RWPE2 (cell line): ENCODE measurements around the gene LAMA2.

Source experiments
- ATAC-seq: fragments of 200-7000 bp; cut with Tn5 transposase; 3 replicates; pipeline ENCODE4 v1.9.1; 2021; ENCODE audit warnings: low read depth
- DNase-seq: peaks from one replicate; pipeline ENCODE4 v3.0.0-alpha.2; 2020; ENCODE audit warnings: low spot score
- H3K27ac ChIP-seq: fragments of 450-650 bp; 2 replicates; pipeline ENCODE4 v1.5.1; 2017; ENCODE audit warnings: mild to moderate bottlenecking; ENCODE audit not compliant: poor library complexity, severe bottlenecking
- H3K27me3 ChIP-seq: fragments of 250-450 bp; sonication (Bioruptor Pico); 2 replicates; pipeline ENCODE4 v1.5.1; 2021; ENCODE audit warnings: mild to moderate bottlenecking, moderate library complexity; ENCODE audit not compliant: insufficient read depth, poor library complexity, severe bottlenecking
- H3K36me3 ChIP-seq: fragments of 250-450 bp; sonication (Bioruptor Pico); 2 replicates; pipeline ENCODE4 v1.5.1; 2020; ENCODE audit warnings: low read depth, mild to moderate bottlenecking, moderate library complexity
- H3K4me1 ChIP-seq: fragments of 250-450 bp; sonication (Bioruptor Pico); 2 replicates; pipeline ENCODE4 v1.5.1; 2021; ENCODE audit warnings: mild to moderate bottlenecking, moderate library complexity; ENCODE audit not compliant: insufficient read depth, poor library complexity, severe bottlenecking
- H3K4me3 ChIP-seq: fragments of 250-450 bp; sonication (Bioruptor Pico); 2 replicates; pipeline ENCODE4 v1.5.1; 2021; ENCODE audit warnings: mild to moderate bottlenecking, moderate library complexity; ENCODE audit not compliant: severe bottlenecking
- H3K9me3 ChIP-seq: fragments of 250-450 bp; sonication (Bioruptor Pico); 2 replicates; pipeline ENCODE4 v1.5.1; 2021; ENCODE audit warnings: mild to moderate bottlenecking, moderate library complexity; ENCODE audit not compliant: severe bottlenecking
- TF ChIP-seq, protein P1 (sequence below): fragments of 450-650 bp; IDR thresholded peaks from one replicate; pipeline ENCODE4 v1.5.1; 2017; ENCODE audit warnings: mild to moderate bottlenecking, moderate library complexity; ENCODE audit not compliant: poor library complexity, severe bottlenecking

Gene LAMA2

GRCh38 chr6:129206821-129207220, 323.9 kb downstream of the LAMA2 start:
- TF ChIP-seq, protein P1, sequence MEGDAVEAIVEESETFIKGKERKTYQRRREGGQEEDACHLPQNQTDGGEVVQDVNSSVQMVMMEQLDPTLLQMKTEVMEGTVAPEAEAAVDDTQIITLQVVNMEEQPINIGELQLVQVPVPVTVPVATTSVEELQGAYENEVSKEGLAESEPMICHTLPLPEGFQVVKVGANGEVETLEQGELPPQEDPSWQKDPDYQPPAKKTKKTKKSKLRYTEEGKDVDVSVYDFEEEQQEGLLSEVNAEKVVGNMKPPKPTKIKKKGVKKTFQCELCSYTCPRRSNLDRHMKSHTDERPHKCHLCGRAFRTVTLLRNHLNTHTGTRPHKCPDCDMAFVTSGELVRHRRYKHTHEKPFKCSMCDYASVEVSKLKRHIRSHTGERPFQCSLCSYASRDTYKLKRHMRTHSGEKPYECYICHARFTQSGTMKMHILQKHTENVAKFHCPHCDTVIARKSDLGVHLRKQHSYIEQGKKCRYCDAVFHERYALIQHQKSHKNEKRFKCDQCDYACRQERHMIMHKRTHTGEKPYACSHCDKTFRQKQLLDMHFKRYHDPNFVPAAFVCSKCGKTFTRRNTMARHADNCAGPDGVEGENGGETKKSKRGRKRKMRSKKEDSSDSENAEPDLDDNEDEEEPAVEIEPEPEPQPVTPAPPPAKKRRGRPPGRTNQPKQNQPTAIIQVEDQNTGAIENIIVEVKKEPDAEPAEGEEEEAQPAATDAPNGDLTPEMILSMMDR, result no peak
- Histone ChIP-seq H3K4me1 (no peaks in the 10 kb centered on the region), H3K27ac (no peak overlapping the region), H3K27me3 (no peaks in the 10 kb centered on the region), H3K9me3 (no peaks in the 10 kb centered on the region), H3K36me3 (no peaks in the 10 kb centered on the region), H3K4me3 (no peak overlapping the region)
- ATAC-seq (no peak), DNase-seq (no peak)

GRCh38 chr6:129207832-129208231, 324.9 kb downstream of the LAMA2 start:
- H3K4me1 ChIP-seq, result no peaks in the 10 kb centered on the region
- H3K9me3 ChIP-seq, result no peaks in the 10 kb centered on the region
- TF ChIP-seq, protein P1, result no peak
- ATAC-seq, result no peak
- H3K4me3 ChIP-seq, result no peak overlapping the region
- no peak for DNase-seq
- no peak overlapping the region for H3K27ac ChIP-seq
- H3K27me3 ChIP-seq, result no peaks in the 10 kb centered on the region
- H3K36me3 ChIP-seq, result no peaks in the 10 kb centered on the region

- Histone ChIP-seq H3K4me1 (no peaks in the 10 kb centered on the region), H3K27me3 (no peaks in the 10 kb centered on the region), H3K36me3 (no peaks in the 10 kb centered on the region), H3K4me3 (no peak overlapping the region), H3K27ac (no peak overlapping the region), H3K9me3 (no peaks in the 10 kb centered on the region)
- TF ChIP-seq, protein P1, result no peak
- no peak for DNase-seq
- ATAC-seq, result no peak
Observed at GRCh38 chr6:129208415-129209034, 325.6 kb downstream of the LAMA2 start.

DNA sequence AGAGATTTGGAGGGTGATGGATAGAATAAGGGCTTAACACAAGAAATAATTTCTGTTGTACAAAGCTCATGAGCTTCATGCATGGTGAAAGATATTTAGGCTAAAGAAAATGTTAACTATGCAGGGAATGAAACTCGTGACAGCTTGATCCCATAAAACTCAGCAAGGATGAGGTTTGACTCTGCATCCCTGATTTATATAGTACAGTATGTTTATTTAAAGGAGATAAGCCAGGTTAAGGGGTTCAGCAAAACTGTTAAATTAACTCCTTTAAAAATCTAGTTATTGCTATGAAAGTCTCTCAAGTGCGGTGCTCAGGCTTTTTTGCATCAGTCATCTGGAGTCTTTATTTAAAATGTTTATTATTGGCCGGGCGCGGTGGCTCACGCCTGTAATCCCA, 326.4 kb downstream of the LAMA2 start:
- DNase-seq, result no peak
- TF ChIP-seq, protein P1, result no peak
- Histone ChIP-seq H3K27ac (no peak overlapping the region), H3K4me3 (no peak overlapping the region), H3K4me1 (no peaks in the 10 kb centered on the region), H3K36me3 (no peaks in the 10 kb centered on the region), H3K9me3 (no peaks in the 10 kb centered on the region), H3K27me3 (no peaks in the 10 kb centered on the region)
- no peak for ATAC-seq

- no peak overlapping the region for H3K27ac ChIP-seq
- no peak for ATAC-seq
- TF ChIP-seq, protein P1, result no peak
- DNase-seq, result no peak
- no peaks in the 10 kb centered on the region for H3K4me1 ChIP-seq
- no peaks in the 10 kb centered on the region for H3K27me3 ChIP-seq
- no peaks in the 10 kb centered on the region for H3K36me3 ChIP-seq
- H3K4me3 ChIP-seq, result no peak overlapping the region
- H3K9me3 ChIP-seq, result no peaks in the 10 kb centered on the region
Observed at GRCh38 chr6:129210684-129211083, 327.7 kb downstream of the LAMA2 start.
